HT1080 (cell line): ENCODE results near the gene DRAM1. TPM values are rescaled to one million over a fixed set of nuclear protein-coding genes. Genes with fewer than 3 reads are reported as not detected.
"Not testable (repeated sequence)": the region's sequence is repeated elsewhere in the genome, so short reads cannot be mapped to it uniquely, and the experiment has no call there.

ENCODE experiments used
- DNase-seq: peaks from one replicate; pipeline ENCODE4 v3.0.0-alpha.2; 2015; ENCODE audit warnings: low read depth
- polyA plus RNA-seq, 2 experiments: library from polyadenylated mRNA; depleted of rRNA; stranded (reverse); fragments of >200 nt; gene quantifications; 2 replicates each; pipeline ENCODE4 v1.2.3, GENCODE V29; 2015
- total RNA-seq: library from RNA; depleted of rRNA; stranded (reverse); fragments of >200 nt; shearing (Covaris generic); gene quantifications from 2 replicates; pipeline ENCODE4 v1.2.3, GENCODE V29; 2014; rRNA removed

DRAM1 gene, protein sequence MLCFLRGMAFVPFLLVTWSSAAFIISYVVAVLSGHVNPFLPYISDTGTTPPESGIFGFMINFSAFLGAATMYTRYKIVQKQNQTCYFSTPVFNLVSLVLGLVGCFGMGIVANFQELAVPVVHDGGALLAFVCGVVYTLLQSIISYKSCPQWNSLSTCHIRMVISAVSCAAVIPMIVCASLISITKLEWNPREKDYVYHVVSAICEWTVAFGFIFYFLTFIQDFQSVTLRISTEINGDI
- 11.0 and 20.8 TPM in 2 replicates for total RNA-seq
- 25.4 and 38.7 TPM in 2 replicates for polyA plus RNA-seq (2015; cell fraction: cytosol; rRNA removed)
- 11.2 and 14.2 TPM in 2 replicates for polyA plus RNA-seq (2015; cell fraction: nucleus; rRNA removed)

DNA sequence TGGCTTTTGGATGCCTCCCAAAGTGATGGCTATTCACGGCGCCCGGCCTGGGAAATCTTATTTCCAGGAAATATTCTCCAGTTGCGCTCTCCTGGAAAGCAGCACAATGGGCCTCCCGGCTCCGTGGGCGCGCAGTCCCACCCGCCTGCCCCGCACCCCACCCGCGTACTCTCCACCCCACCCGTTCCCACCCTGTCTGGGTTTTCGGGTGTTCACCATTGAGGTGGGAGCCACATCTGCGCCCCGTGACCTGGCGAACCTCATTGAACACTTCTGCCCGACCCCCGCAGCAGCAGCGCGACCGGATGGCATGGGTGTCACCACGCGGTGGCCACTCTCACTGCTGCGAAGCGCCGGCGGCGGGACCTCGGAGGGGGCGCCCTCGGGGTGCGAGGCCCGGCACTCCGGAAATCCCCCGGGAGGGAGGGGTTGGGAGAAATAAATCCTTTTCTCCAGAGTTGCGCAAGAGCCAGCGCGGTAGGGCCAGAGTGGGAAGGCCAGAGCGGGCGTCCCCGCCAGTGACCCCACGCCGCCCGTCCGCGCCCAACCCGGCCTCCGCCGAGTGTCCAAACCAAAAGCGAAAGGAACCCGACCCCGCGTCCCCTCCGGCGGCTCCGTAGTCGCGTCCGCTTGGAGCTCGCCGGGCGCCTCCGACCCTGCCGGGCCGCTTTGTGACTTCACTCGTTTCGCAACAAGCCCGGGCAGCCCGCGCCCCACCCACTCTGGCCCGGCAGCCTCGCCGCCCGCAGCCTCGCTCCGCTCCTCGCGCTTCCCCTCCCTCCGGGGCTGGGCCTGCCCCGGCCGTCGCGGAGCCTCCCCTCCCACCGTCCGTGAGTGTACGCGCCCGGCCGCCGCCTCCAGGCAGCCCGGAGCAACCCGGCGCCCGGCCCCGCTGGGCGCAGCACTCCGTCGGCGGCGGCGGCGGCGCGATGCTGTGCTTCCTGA lies at the start of gene DRAM1:
DRAM1 (plus strand) TSS at position 720 of the 945 bp plus-strand sequence; CDS start at position 930, 210 bp downstream.
- peak; percentile 88 for DNase-seq

DNA sequence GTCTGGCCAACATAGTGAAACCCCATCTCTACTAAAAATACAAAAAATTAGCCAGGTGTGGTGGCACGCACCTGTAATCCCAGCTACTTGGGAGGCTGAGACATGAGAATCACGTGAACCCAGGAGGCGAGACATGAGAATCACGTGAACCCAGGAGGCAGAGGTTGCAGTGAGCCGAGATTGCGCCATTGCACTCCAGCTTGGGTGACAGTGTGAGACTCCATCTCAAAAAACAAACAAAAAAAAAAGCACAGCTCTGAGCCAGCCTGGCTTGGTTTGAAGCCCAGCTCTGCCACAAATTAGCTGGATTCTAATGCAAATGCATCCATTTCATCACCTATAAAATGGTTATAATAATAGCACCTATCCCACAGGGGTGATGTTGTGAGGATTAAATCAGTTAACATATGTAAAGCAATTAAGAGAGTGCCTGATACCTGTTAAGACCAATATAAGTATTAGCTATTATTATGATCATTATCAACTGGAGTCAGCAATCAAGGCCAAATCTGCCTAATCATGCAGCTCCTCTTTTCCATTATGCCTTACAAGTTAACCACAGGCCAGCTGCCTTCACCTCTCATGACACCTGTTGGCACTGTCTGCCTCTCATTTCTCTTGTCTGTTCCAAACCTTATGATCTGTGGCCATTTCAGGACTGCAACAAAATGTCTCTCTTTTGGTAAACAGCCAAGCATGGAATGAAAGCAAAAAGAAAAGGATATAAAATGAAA lies 48.8 kb upstream of the DRAM1 start:
- DNase-seq, result no peak

DNA sequence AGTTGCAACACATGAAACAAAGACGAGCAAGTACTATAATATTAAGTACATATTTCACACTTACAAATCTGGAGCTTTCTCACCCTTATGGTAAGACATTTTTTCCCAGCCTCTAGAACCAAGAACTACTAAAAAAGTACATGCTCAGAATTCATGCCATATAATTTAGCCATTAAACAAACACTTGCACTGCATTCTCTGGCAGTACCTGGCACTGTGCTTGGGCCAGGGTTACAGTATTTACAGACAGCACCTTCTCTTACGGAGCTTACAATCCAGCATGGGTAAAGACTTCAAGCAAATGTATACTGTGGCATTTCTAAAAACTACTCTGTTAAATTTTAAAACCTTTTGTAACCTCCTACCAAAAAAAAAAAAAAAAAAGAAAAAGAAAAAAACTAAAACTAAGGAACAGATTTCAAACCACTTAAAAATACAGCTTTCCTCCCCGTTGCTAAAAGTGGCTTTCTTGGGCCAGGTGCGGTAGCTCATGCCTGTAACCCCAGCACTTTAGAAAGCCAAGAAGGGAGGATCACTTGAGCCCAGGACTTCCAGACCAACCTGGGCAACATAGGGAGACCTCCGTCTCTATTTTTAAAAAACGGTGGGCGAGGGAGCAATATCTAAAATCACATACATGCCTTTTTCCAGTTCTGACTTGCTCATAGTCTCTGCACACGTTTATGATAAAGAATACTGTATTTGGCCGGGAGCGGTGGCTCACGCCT lies 47.6 kb upstream of the DRAM1 start:
- DNase-seq, result no peak

DNA sequence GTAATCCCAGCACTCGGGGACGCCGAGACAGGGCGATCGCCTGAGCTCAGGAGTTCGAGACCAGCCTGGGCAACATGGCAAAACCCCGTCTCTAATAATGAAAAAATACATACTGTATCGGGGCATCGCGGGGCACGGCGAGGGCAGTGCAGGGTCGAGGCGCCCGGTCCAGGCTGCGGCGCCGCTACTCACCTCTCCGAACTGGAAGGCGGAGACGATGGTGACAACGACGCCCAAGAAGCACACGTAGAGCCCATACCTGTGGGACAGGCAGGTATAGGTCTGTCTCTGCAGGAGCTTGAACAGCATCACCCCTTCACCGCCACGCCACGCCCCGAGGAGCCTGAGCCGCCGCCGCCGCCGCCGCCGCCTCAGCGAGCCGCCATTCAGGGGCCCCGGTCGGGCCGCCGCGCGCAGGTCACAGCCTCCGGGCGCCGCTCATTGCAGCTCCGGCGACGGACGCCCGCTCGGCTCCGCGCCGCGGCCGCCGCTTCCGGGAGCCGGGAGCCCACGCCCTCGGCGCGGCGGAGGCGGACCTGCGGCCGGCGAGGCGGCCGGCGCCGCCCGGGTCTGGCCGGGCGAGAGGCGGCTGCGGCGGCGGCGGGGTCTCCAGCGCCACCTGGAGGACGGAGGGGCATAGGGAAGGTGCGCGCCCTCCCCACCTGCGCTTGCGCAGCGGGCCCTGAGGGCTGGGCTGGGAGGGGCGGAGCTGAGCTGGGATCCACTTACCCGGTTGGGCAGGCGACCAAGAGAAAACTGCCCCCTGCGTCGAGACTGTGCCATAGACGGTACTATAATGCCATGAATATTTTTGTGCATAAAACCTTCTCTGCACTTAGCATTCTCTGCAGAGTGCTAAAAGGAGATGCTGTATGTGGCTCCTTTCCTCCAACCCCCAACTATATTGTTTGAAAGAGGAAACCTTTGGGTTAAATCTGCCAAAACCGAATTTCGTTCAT lies 46.7 kb upstream of the DRAM1 start, which contains the start of gene GNPTAB:
GNPTAB (minus strand) TSS at position 593 of the 959 bp plus-strand sequence; CDS start at position 309, 284 bp downstream.
- DNase-seq, result peak; percentile 90

DNA sequence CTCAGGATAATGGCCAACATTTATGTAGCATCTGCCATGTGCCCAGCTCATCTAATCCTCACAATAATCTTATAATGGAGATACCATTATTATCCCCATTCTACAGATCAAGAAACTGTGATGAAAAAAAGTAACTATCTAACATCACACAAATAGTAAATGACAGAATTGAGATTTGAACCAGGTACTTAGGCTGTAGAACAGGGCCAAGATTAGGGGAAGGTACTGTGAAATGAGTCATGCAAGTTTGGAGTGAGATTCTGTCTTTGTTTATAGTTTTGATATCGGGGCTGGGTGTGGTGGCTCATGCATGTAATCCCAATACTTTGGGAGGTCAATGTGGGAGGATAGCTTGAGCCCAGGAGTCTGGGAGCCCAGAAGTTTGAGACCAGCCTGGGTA lies 45.4 kb upstream of the DRAM1 start:
- DNase-seq, result peak; percentile 13

DNA sequence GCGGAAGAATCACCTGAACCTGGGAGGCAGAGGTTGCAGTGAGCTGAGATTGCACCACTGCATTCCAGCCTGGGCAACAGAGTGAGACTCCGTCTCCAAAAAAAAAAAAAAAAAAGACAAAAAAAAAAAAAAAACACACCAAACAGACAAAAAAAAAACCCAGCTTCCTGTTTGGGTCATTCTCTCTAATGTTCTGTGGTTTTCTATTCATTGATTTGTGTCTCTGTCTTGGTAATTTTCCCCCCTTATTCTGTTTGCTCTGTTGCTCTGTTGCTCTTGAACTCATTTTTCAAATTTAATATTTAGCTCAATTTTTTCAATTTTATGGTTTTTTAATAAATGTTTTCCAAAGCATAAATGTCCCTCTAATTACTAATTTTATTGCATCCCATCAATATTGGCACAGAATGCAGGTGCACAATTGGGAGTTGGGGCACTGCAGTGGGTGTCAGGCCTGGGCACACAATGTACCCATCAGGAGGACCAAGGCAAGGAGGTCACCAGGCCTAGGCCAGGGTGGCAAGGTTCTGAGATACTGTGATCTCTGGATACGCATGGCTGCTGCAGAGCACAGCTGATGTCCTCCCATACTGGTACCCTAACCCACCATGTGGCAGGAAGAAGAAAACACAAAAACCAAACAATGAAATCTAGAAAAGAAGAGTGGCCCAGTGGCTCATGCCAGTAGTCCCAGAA lies 38.6 kb upstream of the DRAM1 start:
- no peak for DNase-seq

DNA sequence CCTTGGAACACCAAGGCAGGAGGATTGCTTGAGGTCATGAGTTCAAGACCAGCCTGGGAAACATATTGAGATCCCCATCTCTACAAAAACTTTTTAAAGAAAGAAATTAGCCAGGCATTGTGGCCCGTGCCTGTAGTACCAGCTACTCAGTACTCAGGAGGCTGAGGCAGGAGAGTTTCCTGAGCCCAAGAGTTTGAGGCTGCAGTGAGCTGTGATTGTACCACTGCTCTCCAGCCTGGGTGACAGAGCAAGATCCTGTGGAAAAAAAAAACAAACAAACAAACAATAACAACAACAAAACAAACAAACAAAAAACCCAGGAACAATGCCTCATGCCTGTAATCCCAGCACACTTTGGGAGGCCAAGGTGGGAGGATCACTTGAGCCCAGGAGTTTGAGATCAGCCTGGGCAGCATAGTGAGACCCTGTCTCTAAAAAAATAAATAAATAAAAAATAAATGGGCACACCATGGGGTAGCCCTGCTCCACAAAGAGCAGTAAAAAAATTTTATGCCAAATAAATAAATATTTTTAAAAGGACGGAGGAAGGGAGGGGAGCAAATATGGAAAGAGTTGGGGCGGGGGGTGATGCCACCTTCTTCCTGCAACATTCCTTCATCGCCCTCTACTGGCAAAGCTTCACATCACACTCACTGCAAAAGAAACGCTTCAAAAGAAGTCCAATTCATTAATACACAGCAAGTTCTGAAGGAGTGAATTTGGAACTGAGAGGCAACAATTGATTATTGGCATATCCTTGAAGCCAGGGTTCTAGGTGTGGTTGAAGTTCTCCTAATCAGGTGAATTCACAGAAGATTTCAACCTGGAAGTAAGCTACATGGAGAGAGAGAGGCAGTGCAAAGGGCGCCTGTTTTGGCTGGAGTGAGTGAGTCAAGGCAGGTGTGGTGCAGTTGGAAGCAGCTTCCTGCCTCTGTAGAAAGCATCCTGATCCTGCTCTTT lies 37.8 kb upstream of the DRAM1 start:
- peak; percentile 60 for DNase-seq

DNA sequence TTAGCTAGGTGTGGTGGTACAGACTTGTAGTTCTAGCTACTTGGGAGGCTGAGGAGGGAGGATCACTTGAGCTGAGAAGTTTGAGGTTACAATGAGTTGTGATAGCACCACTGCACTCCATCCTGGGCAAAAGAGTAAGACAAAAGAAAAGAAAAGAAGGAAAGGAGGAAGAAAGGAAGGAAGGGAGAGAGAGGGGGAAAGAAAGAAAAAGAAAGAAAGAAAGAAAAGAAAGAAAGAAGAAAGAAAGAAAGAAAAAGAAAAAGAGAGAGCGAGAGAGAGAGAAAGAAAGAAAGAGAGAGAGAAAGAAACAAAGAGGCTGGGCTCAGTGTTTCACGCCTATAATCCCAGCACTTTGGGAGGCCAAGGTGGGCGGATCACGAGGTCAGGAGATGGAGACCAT lies 36.3 kb upstream of the DRAM1 start:
- DNase-seq, result no peak

DNA sequence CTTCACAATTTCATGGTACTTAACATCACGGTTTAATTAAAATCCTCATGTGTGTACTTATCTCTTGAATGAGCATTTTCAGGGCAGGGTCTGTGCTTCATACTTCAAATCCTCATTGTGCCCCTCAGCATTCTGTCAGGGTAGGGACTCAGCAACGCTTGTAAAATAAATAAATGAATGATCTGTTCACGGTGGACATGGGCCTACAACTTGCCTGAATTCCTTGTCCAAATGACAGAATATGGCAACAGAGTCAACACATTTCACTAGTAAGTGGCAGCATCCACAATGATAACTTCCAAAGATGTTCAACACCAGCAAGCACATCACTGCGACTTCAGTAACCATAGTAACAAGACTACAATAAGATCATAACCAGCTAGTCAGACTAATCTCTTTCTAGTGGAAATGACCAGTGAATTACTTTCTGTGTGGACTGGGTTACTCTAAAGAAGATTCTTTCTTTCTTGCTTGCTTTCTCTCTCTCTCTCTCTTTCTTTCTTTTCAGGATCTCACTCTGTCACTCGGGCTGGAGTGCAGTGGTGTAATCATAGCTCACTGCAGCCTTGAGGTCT lies 32.2 kb upstream of the DRAM1 start:
- no peak for DNase-seq

DNA sequence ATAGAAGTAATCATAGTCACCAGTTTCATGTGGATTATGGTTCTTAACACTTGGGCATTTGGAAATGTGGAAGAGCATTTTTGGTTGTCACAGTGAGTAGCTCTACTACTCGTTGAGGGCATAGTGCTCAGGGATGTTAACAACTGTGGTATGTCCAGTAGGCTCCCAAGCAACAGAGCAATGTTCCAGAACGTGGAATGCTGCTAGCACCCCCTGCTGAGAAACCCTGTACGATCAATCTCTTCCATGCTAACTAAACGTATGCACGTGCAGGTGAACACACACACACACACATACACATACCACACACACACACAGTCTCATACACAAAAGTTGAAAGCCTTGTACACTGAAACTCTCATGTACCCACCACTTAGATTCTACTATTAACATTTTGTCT lies 30.1 kb upstream of the DRAM1 start:
- DNase-seq, result no peak

DNA sequence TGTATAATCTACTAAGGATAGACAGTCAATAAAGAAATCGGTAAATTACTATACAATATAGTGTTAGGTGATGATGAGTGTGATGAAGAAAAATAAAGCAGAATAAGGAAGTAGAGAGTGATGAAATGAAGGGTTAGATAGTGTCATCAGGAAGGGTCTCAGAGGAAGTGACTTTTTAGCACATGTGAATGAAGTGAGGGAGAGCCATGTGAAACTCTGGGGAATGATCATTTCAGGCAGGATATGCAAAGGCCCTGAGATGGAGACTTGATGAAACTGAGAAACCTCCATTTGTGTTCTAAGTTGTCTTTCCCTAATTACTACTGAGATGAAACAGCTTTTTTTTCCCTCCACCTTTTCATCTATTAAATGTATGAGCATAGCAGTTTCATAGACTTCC lies 27.2 kb upstream of the DRAM1 start:
- DNase-seq, result no peak

DNA sequence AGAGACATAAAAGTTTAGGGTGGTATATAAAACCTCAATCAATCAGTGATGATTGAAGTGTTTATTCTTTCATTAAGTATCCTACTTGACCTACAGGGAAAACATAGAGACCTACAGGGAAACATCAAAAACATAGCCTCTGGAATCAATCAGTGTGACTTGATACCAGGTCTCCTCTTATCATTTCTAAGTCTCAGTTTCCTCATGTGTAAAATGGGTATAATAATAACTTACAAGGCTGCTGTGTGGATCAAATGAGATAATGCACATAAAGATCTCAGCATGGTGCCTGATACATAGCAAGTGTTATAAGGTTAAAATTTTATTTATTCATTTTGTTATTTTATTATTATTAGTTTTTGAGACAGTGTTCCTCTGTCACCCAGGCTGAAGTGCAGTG lies 24.4 kb upstream of the DRAM1 start:
- no peak for DNase-seq

DNA sequence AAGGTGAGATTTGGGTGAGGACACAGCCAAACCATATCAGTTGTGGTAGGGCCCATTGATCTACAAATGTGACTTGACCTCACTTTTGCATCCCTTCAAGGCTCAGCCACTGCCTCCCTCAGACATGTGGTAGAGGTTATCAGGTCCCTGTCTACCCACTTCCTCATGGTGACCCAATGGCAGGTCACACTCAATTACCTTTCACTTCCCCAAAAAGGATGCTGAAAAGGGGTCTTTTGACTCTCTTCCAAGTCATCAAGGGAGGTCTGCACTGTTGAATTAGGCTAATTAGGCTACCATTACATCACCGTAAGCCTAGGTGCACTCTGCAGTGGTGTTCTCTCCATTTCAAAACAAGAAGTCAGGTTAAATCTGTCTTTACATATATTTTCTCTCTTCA lies 22.6 kb upstream of the DRAM1 start:
- no peak for DNase-seq

DNA sequence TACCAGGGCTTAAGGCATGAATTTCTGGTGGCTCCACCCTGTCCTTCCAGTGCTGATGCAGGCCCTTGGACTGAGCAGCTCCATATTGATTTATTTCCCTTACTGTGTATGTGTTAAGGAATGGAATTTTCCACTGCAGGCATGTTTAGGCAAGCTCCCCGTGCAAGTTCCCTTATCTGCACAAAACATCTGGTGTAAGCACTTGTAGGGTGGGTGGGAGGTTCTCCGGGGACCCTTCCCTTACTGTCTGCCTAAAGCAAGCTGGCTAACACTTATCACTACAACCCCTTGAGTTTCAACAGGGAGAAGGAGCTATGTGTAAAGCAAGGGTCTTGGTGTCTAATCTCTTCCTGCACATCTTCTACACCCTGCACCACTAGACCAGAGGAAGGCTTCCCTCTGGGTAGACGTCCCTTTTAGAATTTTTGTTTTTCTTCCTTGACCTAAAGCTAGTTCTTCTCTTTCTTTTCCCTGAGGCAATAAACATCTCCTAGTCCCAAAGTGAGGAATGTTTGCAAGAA lies 22.0 kb upstream of the DRAM1 start:
- no peak for DNase-seq

DNA sequence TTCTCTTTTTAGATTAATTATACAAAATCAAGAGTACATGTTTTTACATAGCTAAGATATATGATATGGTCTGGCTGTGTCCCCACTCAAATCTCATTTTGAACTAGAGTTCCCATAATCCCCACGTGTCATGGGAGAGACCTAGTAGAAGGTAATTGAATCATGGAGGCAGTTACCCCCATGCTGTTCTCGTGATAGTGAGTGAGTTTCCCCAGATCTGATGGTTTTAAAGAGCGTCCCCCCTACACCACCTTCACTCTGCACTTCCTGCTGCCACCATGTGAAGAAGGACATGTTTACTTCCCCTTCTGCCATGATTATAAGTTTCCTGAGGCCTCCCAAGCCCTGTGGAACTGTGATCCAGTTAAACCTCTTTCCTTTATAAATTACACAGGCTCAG lies 21.4 kb upstream of the DRAM1 start:
- DNase-seq, result no peak

DNA sequence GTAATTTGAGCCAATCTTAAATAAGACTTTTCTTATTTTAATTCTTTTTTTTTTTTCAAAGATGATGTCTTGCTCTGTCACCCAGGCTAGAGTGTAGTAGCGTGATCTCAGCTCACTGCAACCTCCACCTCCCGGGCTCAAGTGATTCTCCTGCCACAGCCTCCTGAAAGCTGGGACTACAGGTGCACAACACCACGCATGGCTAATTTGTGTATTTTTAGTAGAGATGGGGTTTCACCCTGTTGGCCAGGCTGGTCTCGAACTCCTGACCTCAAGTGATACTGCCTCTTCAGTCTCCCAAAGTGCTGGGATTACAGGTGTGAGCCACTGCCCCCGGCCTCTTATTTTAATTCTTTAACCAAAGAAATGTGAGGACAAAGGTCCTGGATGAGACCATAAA lies 20.8 kb upstream of the DRAM1 start:
- not testable (repeated sequence) for DNase-seq

DNA sequence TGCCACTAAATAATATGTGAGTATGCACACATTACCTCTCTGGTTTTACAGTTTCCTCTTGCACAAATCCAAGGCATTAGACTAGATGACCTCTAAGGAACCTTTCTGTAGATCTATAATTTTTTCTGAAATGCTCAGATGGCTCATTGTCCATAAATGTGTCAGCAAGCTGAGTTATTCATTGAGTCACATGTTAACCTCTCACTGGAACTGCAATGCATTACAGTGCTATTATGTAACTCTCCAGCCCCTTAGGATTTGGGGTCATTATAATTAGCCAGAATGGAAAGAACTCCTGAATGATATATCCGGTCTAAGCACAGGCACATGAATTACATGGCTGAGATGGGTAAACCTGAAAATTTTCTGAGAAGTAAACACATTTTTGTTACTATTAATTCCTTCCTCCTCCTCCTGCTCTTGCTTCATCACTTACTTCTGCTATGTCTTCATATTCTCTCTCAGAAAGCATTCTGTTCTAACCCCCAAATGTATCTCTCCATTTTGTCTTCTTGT lies 20.3 kb upstream of the DRAM1 start:
- peak; percentile 81 for DNase-seq
